ENCODE results near the gene SEMA3F.
"Not testable (repeated sequence)": the region's sequence is repeated elsewhere in the genome, so short reads cannot be mapped to it uniquely, and the experiment has no call there.

The SEMA3F gene

GRCh38 chr3:50193746-50194127 lies 38.6 kb downstream of the SEMA3F start:
- no peak for DNase-seq (ENCODE audit: low spot score)

DNA sequence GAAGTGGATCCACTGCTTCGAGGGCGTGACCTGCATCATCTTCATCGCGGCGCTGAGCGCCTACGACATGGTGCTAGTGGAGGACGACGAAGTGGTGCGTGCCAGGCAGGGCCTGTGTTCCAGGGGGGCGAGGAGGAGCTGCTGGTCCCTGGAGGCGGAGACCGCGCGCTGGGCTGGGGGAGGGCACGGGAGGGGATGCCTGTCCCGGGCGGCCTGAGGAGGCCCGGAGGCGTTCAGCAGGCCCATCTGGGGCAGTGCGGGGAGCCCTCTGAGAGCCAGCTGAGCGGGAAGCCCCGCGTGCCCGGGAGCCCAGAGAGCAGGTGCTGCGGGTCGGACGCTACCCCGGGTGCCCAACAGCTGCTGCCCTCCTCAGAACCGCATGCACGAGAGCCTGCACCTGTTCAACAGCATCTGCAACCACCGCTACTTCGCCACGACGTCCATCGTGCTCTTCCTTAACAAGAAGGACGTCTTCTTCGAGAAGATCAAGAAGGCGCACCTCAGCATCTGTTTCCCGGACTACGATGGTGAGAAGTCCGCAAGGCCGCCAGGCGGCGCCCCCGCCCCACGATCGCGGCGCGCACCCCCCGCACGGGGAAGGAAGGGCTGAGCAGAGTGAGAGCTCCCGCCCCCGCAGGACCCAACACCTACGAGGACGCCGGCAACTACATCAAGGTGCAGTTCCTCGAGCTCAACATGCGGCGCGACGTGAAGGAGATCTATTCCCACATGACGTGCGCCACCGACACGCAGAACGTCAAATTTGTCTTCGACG lies 39.2 kb downstream of the SEMA3F start:
- peak; percentile 42 for DNase-seq (ENCODE audit: low spot score)

DNA sequence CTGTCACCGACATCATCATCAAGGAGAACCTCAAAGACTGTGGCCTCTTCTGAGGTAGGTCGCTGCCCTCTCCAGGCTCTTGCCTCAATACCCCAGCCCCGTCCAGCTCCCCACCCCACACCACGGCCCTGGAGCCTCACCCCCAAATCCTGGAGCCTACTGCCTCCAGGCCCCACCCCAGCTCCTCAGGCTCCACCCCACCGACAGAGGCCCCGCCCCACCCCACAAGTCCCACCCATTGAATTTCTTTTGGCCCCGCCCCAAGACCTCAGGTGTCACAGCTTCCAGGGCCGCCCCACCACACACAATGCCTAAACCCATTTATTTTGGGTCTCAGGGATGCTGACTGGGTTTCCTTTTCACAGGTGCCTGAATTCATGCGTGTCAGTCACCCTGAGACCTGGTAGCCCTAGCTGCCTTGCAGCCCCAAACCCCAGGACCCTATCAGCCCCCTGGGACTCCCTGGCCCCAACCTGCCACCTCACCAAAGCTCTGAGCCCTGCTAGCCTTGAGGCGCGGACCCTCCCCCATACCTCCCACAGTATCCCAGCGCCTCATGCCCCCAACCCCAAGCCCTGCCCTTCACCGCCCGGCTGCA lies 39.9 kb downstream of the SEMA3F start:
- no peak for DNase-seq (ENCODE audit: low spot score)

- DNase-seq (ENCODE audit: low spot score) = no peak
These were observed 40.6 kb downstream of the SEMA3F start for GRCh38 chr3:50195501-50196252.

GRCh38 chr3:50196253-50196801 lies 41.2 kb downstream of the SEMA3F start:
- DNase-seq (ENCODE audit: low spot score) = no peak

DNA sequence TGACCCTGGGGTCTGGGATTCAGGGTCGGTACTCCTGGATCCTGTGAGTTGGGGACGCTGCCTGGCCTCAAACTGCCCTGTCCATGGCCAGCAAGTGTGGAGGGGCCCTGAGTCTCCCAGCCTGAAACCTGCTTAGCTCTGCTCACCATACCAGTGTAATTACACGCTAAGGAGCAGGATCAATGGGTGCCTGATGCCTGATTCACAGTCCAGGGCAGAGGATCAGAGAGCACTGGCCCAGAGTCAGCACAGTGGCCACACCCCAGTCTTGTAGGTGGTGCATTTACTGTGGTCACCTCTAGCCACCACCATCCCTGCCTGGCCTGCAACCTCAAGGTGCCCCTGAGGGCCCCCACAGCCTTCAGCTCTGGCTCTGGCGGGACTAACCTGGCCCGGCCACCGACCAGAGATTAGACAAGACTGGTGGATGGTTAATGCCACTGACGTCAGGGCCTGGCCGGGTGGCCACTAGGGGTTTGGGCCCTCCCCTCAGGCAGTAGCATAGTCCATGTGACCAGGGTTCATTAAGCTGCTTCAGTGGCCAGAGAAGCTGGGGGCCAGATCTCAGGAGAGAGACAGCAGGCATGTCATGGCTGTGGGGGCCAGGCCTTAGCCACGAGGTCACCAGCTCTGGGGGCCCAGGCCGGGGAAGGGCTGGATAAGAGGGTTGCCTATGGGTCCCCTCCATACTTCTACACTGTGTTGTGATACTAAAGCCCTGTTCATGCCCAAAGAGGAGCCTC lies 46.6 kb downstream of the SEMA3F start:
- DNase-seq (ENCODE audit: low spot score) = no peak

DNA sequence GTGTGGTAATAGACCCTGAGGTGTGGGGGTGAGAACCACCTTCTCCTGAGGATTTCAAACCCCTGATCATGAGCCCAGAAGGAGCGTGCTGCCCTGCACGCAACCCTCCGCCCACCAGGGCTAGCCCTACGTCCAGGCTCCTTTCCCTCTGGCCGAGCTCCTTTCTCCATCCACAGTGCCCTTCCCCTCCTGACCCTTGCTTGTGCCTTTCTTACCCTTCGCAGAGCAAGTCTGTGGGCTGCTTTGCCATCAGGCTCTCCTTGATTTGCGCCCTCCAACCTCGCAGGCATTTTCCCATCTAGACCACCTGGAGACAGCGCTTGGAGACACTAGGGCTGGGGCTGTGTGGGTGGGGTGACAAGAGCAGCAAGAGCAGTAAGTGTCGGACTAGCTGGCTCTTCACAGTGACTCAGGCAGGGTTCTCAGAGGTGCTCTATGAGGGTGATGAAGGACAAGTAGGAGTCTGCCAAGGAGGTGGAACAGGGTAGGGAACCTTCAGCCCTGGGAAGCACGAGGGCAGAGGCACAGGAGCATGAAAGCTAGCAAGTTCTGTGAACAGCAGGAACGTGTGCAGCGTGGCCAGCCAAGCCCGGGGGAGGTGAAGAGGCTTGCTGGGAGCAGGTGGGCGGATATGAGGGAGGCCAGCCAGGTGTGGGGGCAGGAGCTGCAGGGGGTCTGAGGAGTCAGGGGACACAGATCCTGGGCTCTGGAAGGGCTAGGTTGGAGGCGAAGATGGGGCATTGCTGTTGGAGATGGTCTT lies 47.4 kb downstream of the SEMA3F start:
- DNase-seq (ENCODE audit: low spot score) = no peak

DNA sequence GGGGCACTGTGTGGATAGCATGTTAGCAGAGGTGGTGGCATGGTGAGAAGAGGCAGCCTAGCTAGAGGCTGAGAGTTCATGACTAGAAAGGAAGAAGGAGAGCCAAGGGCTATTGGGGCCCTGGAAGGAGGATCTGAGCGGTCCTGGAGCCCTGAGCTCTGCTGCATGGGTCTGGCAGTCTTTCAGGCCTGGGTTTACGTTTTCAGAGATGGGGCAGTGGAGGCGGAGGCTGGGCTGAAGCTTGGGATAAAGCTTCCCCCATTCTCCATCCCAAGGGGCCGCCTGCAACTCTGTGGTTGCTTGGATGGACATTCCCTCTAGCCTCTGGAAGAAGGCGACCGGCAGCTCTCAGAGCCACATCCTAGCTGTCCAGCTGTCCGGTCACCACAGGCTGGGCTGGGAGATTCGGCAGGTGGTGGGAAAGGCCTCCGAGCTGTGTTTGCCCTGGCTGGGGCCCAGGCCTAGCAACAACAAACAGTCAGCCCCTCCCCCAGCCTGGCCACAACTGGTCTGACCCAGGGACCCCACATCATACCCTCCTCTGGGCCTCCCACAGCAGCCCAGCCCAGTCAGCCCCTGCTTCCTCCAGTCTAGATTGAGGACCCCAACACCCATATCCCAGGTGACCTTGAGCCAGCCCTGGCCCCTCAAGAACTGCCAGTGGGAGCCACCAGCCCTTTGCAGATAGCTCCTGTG lies 48.1 kb downstream of the SEMA3F start:
- DNase-seq (ENCODE audit: low spot score) = no peak

DNA sequence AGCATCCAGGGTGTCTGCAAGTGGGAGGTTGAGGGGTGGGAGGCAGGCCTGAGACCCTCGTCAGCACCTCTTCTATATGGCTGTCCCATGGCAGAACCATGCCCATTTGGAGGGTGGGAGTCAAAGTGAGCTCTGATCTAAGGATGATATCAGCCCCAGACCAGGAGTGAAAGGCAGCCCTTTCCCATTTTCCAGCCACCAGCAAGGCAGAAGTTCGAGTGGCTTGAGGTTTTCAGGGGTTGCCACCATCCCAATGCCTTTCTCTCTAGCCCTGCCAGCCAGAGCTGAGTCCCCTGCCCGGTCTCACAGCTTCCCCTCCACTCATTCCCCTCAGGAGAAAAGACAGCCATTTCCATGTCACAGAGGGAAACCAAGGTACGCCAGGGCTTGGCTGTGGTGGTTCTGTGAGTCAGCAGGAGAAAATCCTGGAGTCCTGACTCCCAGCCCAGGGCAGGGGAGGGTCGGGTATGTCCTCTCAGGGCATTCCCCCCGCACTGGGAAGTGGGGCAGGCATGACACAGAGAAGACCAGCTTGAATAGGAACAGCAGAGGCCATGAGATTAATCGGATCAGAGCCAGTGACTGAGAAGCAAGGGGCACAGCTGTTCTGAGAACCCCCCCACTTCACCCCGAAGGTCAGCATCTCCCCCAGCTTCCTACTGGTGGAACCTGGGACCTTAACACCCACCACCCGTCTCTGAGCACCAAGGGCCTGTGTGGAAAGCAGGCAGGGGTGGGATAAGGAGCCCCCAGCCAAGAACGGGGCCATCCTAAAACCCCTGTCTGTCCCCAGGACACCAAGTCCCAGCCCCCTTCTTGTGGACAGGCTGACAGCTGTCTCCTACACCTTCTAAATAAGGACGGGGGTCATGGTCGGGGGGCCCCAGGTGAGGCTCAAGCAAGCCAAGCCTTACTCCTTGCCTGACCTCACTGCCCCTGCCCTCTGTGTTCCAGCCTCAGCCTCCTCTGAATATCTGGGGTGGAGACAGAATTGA lies 49.0 kb downstream of the SEMA3F start:
- DNase-seq (ENCODE audit: low spot score) = no peak

DNA sequence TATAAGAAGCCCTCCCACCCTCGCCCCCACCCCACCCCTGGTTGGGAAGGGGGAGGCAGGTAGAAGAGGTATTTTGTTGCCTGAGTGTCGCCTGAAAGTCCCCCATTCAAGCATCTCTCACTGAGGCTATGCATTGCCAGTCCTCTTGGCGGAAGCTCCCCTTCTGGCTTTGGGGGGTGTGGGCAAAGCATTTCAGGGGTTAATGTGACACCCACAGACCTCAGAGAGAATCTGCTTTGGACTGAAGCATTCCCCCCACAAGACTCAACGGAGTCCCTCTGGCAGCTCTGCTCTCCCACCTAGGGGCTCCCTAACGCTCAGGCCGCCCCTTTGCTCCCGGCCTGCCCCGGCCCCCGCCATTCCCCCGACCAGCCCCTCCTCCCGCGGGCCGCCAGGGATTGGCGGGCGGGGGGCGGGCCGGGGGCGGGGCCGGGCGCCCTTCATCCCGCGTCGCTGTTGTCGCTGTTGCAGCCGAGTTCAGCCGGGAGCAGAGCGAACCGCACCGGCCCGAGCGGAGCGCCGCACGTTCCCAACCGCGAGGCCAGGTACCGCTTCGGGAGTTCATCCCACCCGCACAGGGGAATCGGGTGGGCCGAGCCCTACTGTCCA lies 49.8 kb downstream of the SEMA3F start, which contains the start of gene SLC38A3:
SLC38A3 (plus strand) TSS at position 468 of the 609 bp plus-strand sequence. CDS start 8,929 bp downstream, outside the sequence.
- DNase-seq (ENCODE audit: low spot score) = no peak

DNA sequence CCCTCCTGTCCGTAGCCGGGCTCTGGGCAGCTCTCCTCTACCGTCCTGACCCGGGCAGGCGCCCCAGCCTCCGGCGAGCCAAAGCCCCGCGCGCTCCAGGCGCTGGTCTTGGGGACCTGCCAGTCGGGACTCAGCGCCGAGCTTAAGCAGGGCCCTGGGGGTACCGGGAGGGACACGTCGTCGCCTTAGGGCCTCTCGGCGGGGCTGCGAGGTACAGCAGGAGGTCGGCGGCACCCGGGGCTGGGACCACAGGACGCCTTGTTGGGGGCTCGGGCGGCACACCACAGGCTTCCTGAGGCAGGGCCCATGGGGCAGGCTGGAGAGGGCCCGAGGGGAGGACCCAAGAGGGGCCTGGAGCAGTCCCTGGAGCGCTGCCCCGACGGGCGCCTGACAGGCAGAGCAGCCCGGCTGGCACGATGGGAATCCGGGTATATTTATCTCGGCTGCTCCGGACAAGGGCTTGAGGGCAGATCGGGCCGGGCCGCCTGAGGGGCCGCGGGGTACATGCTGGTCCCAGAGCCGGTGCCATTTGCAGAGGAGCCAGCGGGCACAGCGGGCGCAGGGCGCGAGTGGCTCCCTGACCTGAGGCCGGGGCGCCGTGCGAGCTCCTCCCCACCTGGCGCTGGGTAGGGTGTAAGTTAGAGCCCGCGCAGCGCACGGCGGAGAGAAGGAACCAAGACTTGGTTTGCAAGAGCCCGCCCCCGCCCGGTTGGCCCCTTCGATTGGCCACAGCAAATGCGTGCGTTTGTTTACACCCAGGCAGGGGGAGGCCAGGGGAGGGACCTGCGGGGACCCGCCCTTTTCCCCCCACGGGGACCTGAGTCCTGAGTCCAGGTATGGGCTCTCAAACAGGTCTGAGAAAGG lies 50.5 kb downstream of the SEMA3F start:
- DNase-seq (ENCODE audit: low spot score) = no peak

- DNase-seq (ENCODE audit: low spot score) = no peak
These were observed 52.4 kb downstream of the SEMA3F start for GRCh38 chr3:50207359-50208042.

GRCh38 chr3:50208677-50209344 lies 53.7 kb downstream of the SEMA3F start:
- no peak for DNase-seq (ENCODE audit: low spot score)

DNA sequence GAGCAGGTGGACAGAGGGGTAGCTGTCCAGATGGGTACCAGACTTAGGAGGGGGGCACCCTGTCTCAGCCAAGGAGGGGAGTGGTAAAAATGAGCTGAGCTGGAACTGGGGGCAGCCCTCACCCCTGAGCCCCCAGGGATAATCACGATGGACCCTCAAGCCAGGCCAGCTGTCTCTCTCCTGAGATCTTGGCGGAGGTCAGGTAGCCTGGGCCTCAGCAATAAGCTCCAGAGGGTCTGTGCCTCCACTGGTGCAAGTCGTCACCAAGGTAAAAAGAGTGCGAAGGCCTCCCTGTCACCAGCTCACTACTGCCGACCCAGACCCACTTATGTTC lies 55.0 kb downstream of the SEMA3F start:
- no peak for DNase-seq (ENCODE audit: low spot score)

- no peak for DNase-seq (ENCODE audit: low spot score)
These were observed 55.6 kb downstream of the SEMA3F start for GRCh38 chr3:50210510-50211367.

DNA sequence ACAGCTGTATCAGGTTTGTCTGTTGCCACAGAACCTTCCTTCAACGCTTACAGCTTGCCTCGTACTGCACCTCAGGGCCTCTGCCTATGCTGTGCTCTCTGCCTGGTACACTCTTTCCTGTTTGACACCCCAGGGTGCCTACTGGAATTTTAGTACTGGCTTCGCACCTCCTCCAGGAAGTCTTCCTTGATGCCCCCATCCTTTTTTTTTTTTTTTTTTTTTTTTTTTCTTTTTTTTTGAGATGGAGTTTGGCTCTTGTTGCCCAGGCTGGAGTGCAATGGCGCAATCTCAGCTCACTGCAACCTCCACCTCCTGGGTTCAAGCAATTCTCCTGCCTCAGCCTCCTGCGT lies 56.2 kb downstream of the SEMA3F start:
- not testable (repeated sequence) for DNase-seq (ENCODE audit: low spot score)

Data from cerebellar cortex (tissue), 1 donor.